SK-N-SH (cell line): ENCODE results near the gene VPS50. TPM values are rescaled to one million over a fixed set of nuclear protein-coding genes. Genes with fewer than 3 reads are reported as not detected.
A peak's percentile ranks its signal among the peaks of the same experiment; 100 is the strongest.

Experiments used
- CTCF ChIA-PET: fragments of 300-600, 350-600 bp; formaldehyde crosslinking; extraction: SDS; loops from one replicate; lab custom pipeline; 2021; lab: Yijun Ruan, JAX
- POLR2A ChIA-PET: fragments of 350-600 bp; sonication (Branson Sonifier 250); formaldehyde crosslinking; extraction: SDS; loops from one replicate; lab custom pipeline; 2020; ENCODE audit warnings: antibody characterized with exemption, inconsistent platforms; lab: Yijun Ruan, JAX
- DNase-seq: peaks from one replicate; pipeline ENCODE4 v3.0.0; 2012
- H2AFZ ChIP-seq: fragments of 200-600 bp; sonication (generic); 2 replicates; pipeline ENCODE4 v1.8.1; 2016; ENCODE audit warnings: antibody characterized with exemption, mild to moderate bottlenecking, low read depth
- H3F3A ChIP-seq: fragments of 200-600 bp; sonication (generic); replicated peaks from 2 replicates; pipeline ENCODE3; 2016; ENCODE audit warnings: antibody characterized with exemption, mild to moderate bottlenecking; ENCODE audit not compliant: insufficient read depth
- H3K27ac ChIP-seq, 2 experiments: fragments of 200-500 bp in 1 of 2; fragments of 200-600 bp in 1 of 2; sonication (Bioruptor generic) in 1 of 2; sonication (generic), shearing (Covaris generic) in 1 of 2; 2 replicates each; pipeline versions ENCODE4 v1.5.1 to v1.6.1; 2014 to 2016; ENCODE audit warnings: low read depth in 2 of 2, inconsistent platforms in 1 of 2, low read length in 1 of 2, mild to moderate bottlenecking in 1 of 2, mixed read lengths in 1 of 2
- H3K27me3 ChIP-seq: fragments of 200-600 bp; sonication (generic), shearing (Covaris generic); 2 replicates; pipeline ENCODE4 v1.6.1; 2016; ENCODE audit warnings: mixed run types; ENCODE audit not compliant: insufficient read depth
- H3K36me3 ChIP-seq, 2 experiments: fragments of 200-500 bp in 1 of 2; fragments of 200-600 bp in 1 of 2; sonication (Bioruptor generic) in 1 of 2; sonication (generic) in 1 of 2; replicated peaks in 1 of 2; 2 replicates each; pipeline versions ENCODE3 to v1.5.1; 2014 to 2016; ENCODE audit warnings: low read length in 1 of 2, mild to moderate bottlenecking in 1 of 2; ENCODE audit not compliant: insufficient read depth in 2 of 2, control insufficient read depth in 1 of 2
- H3K4me1 ChIP-seq, 2 experiments: fragments of 200-500 bp in 1 of 2; fragments of 200-600 bp in 1 of 2; sonication (Bioruptor generic) in 1 of 2; sonication (generic), shearing (Covaris generic) in 1 of 2; 2 replicates each; pipeline versions ENCODE4 v1.5.1 to v1.6.1; 2014 to 2016; ENCODE audit warnings: low read depth in 1 of 2, low read length in 1 of 2, mixed run types in 1 of 2; ENCODE audit not compliant: insufficient read depth in 2 of 2, control insufficient read depth in 1 of 2
- H3K4me2 ChIP-seq: fragments of 200-600 bp; sonication (generic), shearing (Covaris generic); 2 replicates; pipeline ENCODE4 v1.6.1; 2017; ENCODE audit warnings: mixed run types
- H3K4me3 ChIP-seq, 2 experiments: fragments of 200-500 bp in 1 of 2; fragments of 200-600 bp in 1 of 2; sonication (Bioruptor generic) in 1 of 2; sonication (generic), shearing (Covaris generic) in 1 of 2; 2 replicates each; pipeline versions ENCODE4 v1.5.1 to v1.8.1; 2014 to 2016; ENCODE audit warnings: low read depth in 2 of 2, inconsistent platforms in 1 of 2, low read length in 1 of 2, mild to moderate bottlenecking in 1 of 2, mixed read lengths in 1 of 2, moderate library complexity in 1 of 2
- H3K79me2 ChIP-seq: fragments of 200-600 bp; sonication (generic); 2 replicates; pipeline ENCODE4 v1.8.1; 2017; ENCODE audit warnings: mild to moderate bottlenecking; ENCODE audit not compliant: insufficient read depth
- H3K9ac ChIP-seq: fragments of 200-600 bp; sonication (generic); 2 replicates; pipeline ENCODE4 v1.6.1; 2017; ENCODE audit warnings: mixed run types
- H3K9me2 ChIP-seq: fragments of 200-600 bp; sonication (generic); 2 replicates; pipeline ENCODE4 v1.6.1; 2017; ENCODE audit warnings: mixed run types
- H3K9me3 ChIP-seq: fragments of 200-600 bp; sonication (generic); 2 replicates; pipeline ENCODE4 v1.6.1; 2017; ENCODE audit warnings: mixed run types, mild to moderate bottlenecking, moderate library complexity
- H4K20me1 ChIP-seq: fragments of 200-600 bp; sonication (generic); 2 replicates; pipeline ENCODE4 v1.6.1; 2017; ENCODE audit warnings: mild to moderate bottlenecking, mixed run types; ENCODE audit not compliant: insufficient read depth
- CHD2 ChIP-seq: fragments of 150-350 bp; IDR thresholded peaks from 2 replicates; pipeline ENCODE4 v1.6.1; 2018; ENCODE audit warnings: low read length; ENCODE audit not compliant: partially characterized antibody
- ELF1 ChIP-seq: IDR thresholded peaks from 2 replicates; pipeline ENCODE4 v1.4.0; 2012
- EP300 ChIP-seq, 2 experiments: IDR thresholded peaks; 2 replicates each; pipeline versions ENCODE4 v1.4.0 to v1.6.1; 2012; ENCODE audit warnings: borderline replicate concordance in 1 of 2, low read depth in 1 of 2, low read length in 1 of 2
- EZH2phosphoT487 ChIP-seq: fragments of 200-600 bp; sonication (generic); IDR thresholded peaks from 2 replicates; pipeline ENCODE4 v1.6.1; 2017; ENCODE audit warnings: low read depth, mixed run types, mild to moderate bottlenecking, antibody characterized with exemption, moderate library complexity, borderline replicate concordance
- FOSL2 ChIP-seq: IDR thresholded peaks from 2 replicates; pipeline ENCODE4 v1.4.0; 2012; ENCODE audit warnings: low read depth, mild to moderate bottlenecking, moderate library complexity, borderline replicate concordance
- FOXJ3 ChIP-seq: sonication (generic); formaldehyde crosslinking; IDR thresholded peaks from 2 replicates; pipeline ENCODE4 v1.5.1; 2020; ENCODE audit warnings: mild to moderate bottlenecking, missing genetic modification reagents
- FOXM1 ChIP-seq: IDR thresholded peaks from 2 replicates; pipeline ENCODE4 v1.4.0; 2012; ENCODE audit warnings: low read depth, mild to moderate bottlenecking
- JUND ChIP-seq: IDR thresholded peaks from 2 replicates; pipeline ENCODE4 v1.4.0; 2012
- MEF2A ChIP-seq: IDR thresholded peaks from 2 replicates; pipeline ENCODE4 v1.4.0; 2012; ENCODE audit warnings: low read depth, borderline replicate concordance
- MXI1 ChIP-seq: IDR thresholded peaks from 2 replicates; pipeline ENCODE4 v1.6.1; 2012; ENCODE audit warnings: mild to moderate bottlenecking, low read depth, low read length, improper control_type of control experiment
- NFIC ChIP-seq: IDR thresholded peaks from 2 replicates; pipeline ENCODE4 v1.4.0; 2012; ENCODE audit warnings: borderline replicate concordance
- NRF1 ChIP-seq: IDR thresholded peaks from 2 replicates; pipeline ENCODE4 v1.6.1; 2012; ENCODE audit warnings: low read depth, mild to moderate bottlenecking, low read length
- POLR2AphosphoS5 ChIP-seq: IDR thresholded peaks from 2 replicates; pipeline ENCODE4 v1.6.1; 2012; ENCODE audit warnings: low read depth, low read length
- RAD21 ChIP-seq: IDR thresholded peaks from 2 replicates; pipeline ENCODE4 v1.6.1; 2012; ENCODE audit warnings: mild to moderate bottlenecking, low read length
- RCOR1 ChIP-seq: fragments of 150-350 bp; IDR thresholded peaks from 2 replicates; pipeline ENCODE4 v1.6.1; 2017; ENCODE audit warnings: antibody characterized with exemption, low read length
- RFX5 ChIP-seq: IDR thresholded peaks from 2 replicates; pipeline ENCODE4 v1.6.1; 2012; ENCODE audit warnings: mild to moderate bottlenecking, improper control_type of control experiment, low read length
- SIN3A ChIP-seq: IDR thresholded peaks from 2 replicates; pipeline ENCODE4 v1.6.1; 2012; ENCODE audit warnings: low read depth, mild to moderate bottlenecking, low read length, moderate library complexity, borderline replicate concordance
- SMC3 ChIP-seq: IDR thresholded peaks from 2 replicates; pipeline ENCODE4 v1.6.1; 2012; ENCODE audit warnings: low read depth, low read length, improper control_type of control experiment
- TAF1 ChIP-seq: IDR thresholded peaks from 2 replicates; pipeline ENCODE4 v1.6.1; 2012; ENCODE audit warnings: low read depth, mild to moderate bottlenecking, low read length, moderate library complexity, borderline replicate concordance
- TCF12 ChIP-seq: IDR thresholded peaks from 2 replicates; pipeline ENCODE4 v1.4.0; 2012
- TEAD4 ChIP-seq: IDR thresholded peaks from 2 replicates; pipeline ENCODE4 v1.4.0; 2012; ENCODE audit warnings: mild to moderate bottlenecking, borderline replicate concordance; ENCODE audit not compliant: insufficient read depth
- WGBS: methylation state at CpG from one replicate; pipeline ENCODE4 v1.1.6; 2017; ENCODE audit warnings: low lambda C conversion rate; 5-methylcytosine and 5-hydroxymethylcytosine counted together
- polyA plus RNA-seq, 3 experiments: library from polyadenylated mRNA; depleted of rRNA; stranded (reverse); fragments of >200 nt; gene quantifications; 2 replicates each; pipeline ENCODE4 v1.2.3, GENCODE V29; 2012
- TF ChIP-seq, protein P1 (sequence below): IDR thresholded peaks from 2 replicates; pipeline ENCODE4 v1.4.0; 2012; ENCODE audit warnings: low read depth
- TF ChIP-seq, protein P2 (sequence below): fragments of 150-350 bp; IDR thresholded peaks from 2 replicates; pipeline ENCODE4 v1.6.1; 2016; ENCODE audit warnings: mild to moderate bottlenecking, low read depth, low read length
- TF ChIP-seq, protein P3 (sequence below): fragments of 150-350 bp; IDR thresholded peaks from 2 replicates; pipeline ENCODE4 v1.6.1; 2017; ENCODE audit warnings: antibody characterized with exemption, low read length, low read depth, borderline replicate concordance
- TF ChIP-seq, protein P4 (sequence below): IDR thresholded peaks from 2 replicates; pipeline ENCODE4 v1.4.0; 2012; ENCODE audit warnings: low read depth, borderline replicate concordance
- TF ChIP-seq, protein P5 (sequence below): IDR thresholded peaks from 2 replicates; pipeline ENCODE4; 2012
- TF ChIP-seq, protein P6 (sequence below): fragments of 200-600 bp; sonication (generic); IDR thresholded peaks from 2 replicates; pipeline ENCODE4 v1.6.1; 2017; ENCODE audit warnings: antibody characterized with exemption, mild to moderate bottlenecking, moderate library complexity

The VPS50 gene
- polyA plus RNA-seq, 1 of the 3 experiments (the other 2 are of a cell fraction) = 9.1 TPM

DNA sequence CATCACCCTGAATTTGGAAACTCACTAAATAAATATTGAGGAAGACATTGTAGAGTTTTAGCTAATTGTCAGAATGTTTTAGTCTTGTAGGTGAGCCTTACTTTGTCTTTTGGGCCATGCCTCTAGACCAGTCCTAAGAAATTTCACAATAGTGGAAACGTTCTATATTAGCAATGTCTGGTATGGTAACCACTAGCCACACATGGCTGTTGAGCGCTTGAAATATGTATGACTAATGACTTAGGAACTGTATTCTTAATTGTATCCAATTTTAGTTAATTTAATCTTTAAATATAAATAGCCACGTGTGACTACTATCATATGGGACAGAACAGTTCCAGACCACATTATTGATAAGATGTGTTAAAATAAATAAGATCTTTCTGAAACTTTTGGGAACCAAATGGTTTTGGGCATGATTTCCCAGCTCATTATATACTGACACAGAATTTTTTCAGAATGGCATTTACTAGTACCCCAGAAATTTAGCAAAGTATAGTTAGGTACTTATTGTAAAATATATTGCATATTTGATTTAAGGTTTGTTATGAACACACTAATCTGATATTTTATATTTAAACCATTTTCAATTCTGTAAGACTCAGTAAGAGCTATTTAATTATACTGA lies 95.0 kb downstream of the VPS50 start:
- H3K4me1 ChIP-seq = no peaks in the 10 kb centered on the region; a peak in 1 of 4 replicates
- no peaks in the 10 kb centered on the region; the same call in 1 of the 2 replicates for H3K79me2 ChIP-seq
- H3K4me3 ChIP-seq = no peak overlapping the region
- peaks cover 3% of the 10 kb centered on the region for H3F3A ChIP-seq
- H3K36me3 ChIP-seq = peaks cover 5 to 10% of the 10 kb centered on the region in 2 experiments
- WGBS = 23% methylated on average over 3 of the region's 3 CpGs
- TF ChIP-seq FOSL2 (peak; percentile 82), CHD2 (no peak), MXI1 (no peak), SIN3A (no peak), SMC3 (no peak), FOXJ3 (CRISPR knock-in tag) (no peak), EZH2phosphoT487 (no peak), TAF1 (no peak), TEAD4 (peak; percentile 86), JUND (peak; percentile 82), RAD21 (no peak), EP300 (IDR thresholded peaks at IDR 0.05; ENCODE audit: borderline replicate concordance in 1 of 2, low read depth in 1 of 2, low read length in 1 of 2) (peak in 1 of 2 experiments; percentile 79; a peak in 2 of 4 replicates), FOXM1 (0 out of 2 replicates have a peak, but pooled peaks have one; percentile 6), POLR2AphosphoS5 (peak; percentile 26; the same call in 1 of the 2 replicates), RCOR1 (no peak), RFX5 (no peak), TCF12 (peak; percentile 76), NRF1 (no peak), MEF2A (peak; percentile 63; the same call in 1 of the 2 replicates), NFIC (peak; percentile 43; the same call in 1 of the 2 replicates), ELF1 (no peak)
- TF ChIP-seq, protein P1, sequence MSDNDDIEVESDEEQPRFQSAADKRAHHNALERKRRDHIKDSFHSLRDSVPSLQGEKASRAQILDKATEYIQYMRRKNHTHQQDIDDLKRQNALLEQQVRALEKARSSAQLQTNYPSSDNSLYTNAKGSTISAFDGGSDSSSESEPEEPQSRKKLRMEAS = peak; percentile 31; the same call in 1 of the 2 replicates
- TF ChIP-seq, protein P2, sequence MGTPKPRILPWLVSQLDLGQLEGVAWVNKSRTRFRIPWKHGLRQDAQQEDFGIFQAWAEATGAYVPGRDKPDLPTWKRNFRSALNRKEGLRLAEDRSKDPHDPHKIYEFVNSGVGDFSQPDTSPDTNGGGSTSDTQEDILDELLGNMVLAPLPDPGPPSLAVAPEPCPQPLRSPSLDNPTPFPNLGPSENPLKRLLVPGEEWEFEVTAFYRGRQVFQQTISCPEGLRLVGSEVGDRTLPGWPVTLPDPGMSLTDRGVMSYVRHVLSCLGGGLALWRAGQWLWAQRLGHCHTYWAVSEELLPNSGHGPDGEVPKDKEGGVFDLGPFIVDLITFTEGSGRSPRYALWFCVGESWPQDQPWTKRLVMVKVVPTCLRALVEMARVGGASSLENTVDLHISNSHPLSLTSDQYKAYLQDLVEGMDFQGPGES = no peak
- TF ChIP-seq, protein P3, sequence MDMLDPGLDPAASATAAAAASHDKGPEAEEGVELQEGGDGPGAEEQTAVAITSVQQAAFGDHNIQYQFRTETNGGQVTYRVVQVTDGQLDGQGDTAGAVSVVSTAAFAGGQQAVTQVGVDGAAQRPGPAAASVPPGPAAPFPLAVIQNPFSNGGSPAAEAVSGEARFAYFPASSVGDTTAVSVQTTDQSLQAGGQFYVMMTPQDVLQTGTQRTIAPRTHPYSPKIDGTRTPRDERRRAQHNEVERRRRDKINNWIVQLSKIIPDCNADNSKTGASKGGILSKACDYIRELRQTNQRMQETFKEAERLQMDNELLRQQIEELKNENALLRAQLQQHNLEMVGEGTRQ = no peak
- TF ChIP-seq, protein P4, sequence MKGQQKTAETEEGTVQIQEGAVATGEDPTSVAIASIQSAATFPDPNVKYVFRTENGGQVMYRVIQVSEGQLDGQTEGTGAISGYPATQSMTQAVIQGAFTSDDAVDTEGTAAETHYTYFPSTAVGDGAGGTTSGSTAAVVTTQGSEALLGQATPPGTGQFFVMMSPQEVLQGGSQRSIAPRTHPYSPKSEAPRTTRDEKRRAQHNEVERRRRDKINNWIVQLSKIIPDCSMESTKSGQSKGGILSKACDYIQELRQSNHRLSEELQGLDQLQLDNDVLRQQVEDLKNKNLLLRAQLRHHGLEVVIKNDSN = no peak
- TF ChIP-seq, protein P5, sequence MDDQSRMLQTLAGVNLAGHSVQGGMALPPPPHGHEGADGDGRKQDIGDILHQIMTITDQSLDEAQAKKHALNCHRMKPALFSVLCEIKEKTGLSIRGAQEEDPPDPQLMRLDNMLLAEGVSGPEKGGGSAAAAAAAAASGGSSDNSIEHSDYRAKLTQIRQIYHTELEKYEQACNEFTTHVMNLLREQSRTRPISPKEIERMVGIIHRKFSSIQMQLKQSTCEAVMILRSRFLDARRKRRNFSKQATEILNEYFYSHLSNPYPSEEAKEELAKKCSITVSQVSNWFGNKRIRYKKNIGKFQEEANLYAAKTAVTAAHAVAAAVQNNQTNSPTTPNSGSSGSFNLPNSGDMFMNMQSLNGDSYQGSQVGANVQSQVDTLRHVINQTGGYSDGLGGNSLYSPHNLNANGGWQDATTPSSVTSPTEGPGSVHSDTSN = peak; percentile 12; the same call in 1 of the 2 replicates
- TF ChIP-seq, protein P6, sequence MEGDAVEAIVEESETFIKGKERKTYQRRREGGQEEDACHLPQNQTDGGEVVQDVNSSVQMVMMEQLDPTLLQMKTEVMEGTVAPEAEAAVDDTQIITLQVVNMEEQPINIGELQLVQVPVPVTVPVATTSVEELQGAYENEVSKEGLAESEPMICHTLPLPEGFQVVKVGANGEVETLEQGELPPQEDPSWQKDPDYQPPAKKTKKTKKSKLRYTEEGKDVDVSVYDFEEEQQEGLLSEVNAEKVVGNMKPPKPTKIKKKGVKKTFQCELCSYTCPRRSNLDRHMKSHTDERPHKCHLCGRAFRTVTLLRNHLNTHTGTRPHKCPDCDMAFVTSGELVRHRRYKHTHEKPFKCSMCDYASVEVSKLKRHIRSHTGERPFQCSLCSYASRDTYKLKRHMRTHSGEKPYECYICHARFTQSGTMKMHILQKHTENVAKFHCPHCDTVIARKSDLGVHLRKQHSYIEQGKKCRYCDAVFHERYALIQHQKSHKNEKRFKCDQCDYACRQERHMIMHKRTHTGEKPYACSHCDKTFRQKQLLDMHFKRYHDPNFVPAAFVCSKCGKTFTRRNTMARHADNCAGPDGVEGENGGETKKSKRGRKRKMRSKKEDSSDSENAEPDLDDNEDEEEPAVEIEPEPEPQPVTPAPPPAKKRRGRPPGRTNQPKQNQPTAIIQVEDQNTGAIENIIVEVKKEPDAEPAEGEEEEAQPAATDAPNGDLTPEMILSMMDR = no peak
- TF ChIP-seq, all 33 proteins: peak for 11
- Histone ChIP-seq H3K9me3 (no peaks in the 10 kb centered on the region; the same call in 1 of the 2 replicates), H3K27me3 (no peaks in the 10 kb centered on the region), H2AFZ (no peak overlapping the region), H4K20me1 (no peaks in the 10 kb centered on the region), H3K9me2 (peaks cover 4% of the 10 kb centered on the region; the same call in 1 of the 2 replicates), H3K4me2 (no peak overlapping the region), H3K27ac (peak overlapping the region; percentile 32 to 53; a peak in 2 of 4 replicates), H3K9ac (no peak overlapping the region)
- CTCF ChIA-PET = interaction anchor here (1.0 to 1.8 kb wide), 2 partner anchors 9 to 10 kb away, joined by 3 to 5 read pairs; no protein-coding TSS in a partner anchor
- POLR2A ChIA-PET = no interaction called here
- no peak for DNase-seq
